ENCODE results near the gene RAPGEF4. TPM values are rescaled to one million over a fixed set of nuclear protein-coding genes. Genes with fewer than 3 reads are reported as not detected.
"Not testable (repeated sequence)": the region's sequence is repeated elsewhere in the genome, so short reads cannot be mapped to it uniquely, and the experiment has no call there.

RAPGEF4 gene
- total and polyA plus RNA-seq, 2 of the 13 experiments (the other 11 are each of a cell fraction or from before 2014, with no cell fraction given), result 0.78 to 0.91 TPM

GRCh38 chr2:173038257-173038656 lies 302.6 kb downstream of the RAPGEF4 start (continued):
- TF ChIP-seq ARID5B (CRISPR knock-in tag; IDR thresholded peaks at IDR 0.05) (peak; percentile 35; the same call in 1 of the 2 replicates), SOX5 (CRISPR knock-in tag; IDR thresholded peaks at IDR 0.05; ENCODE audit: borderline replicate concordance) (peak; percentile 64; the same call in 1 of the 2 replicates), ZNF12 (CRISPR knock-in tag; IDR thresholded peaks at IDR 0.05) (0 out of 2 replicates have a peak, but pooled peaks have one; percentile 22), FOXP1 (CRISPR knock-in tag; IDR thresholded peaks at IDR 0.05) (peak; percentile 47; the same call in 1 of the 2 replicates), RARA (CRISPR knock-in tag; IDR thresholded peaks at IDR 0.05) (peak; percentile 17; the same call in 1 of the 2 replicates), SOX6 (CRISPR knock-in tag; IDR thresholded peaks at IDR 0.05) (peak; percentile 19; the same call in 1 of the 2 replicates), SOX13 (CRISPR knock-in tag; conservative IDR thresholded peaks at IDR 0.05 in 1 of 2, IDR thresholded peaks at IDR 0.05 in 1 of 2) (peak in 1 of 2 experiments; percentile 68; a peak in 2 of 4 replicates)
- TF ChIP-seq FOXP1, SOX6, SOX13 (IDR thresholded peaks at IDR 0.05): not testable (repeated sequence)

- intact Hi-C loops (cut with micrococcal nuclease; ENCODE audit: unreplicated experiment) (no loop called here), in situ Hi-C loops (cut with HindIII; ENCODE audit: extremely low pct_ligation_motif_present, low pct_unique_long_range_greater_than_20kb) (no loop called here)
- POLR2A ChIA-PET, result no interaction called here
- H3K79me2 ChIP-seq (ENCODE audit: insufficient read depth, low read length), result no peaks in the 10 kb centered on the region
- H3K27me3 ChIP-seq (ENCODE audit: control insufficient read depth in 1 of 2, insufficient read depth in 2 of 2, low read length in 2 of 2), result no peaks in the 10 kb centered on the region
- BruUV-seq (replicated peaks), result no TSS peak
- CTCF ChIA-PET (ENCODE audit: low intra/inter-chr PET ratio, low total read pairs), result no interaction called here
- H2AFZ ChIP-seq (ENCODE audit: low read length), result no peak overlapping the region
- no peaks in the 10 kb centered on the region for H4K20me1 ChIP-seq (ENCODE audit: insufficient read depth, low read length)
- H3K9ac ChIP-seq (ENCODE audit: insufficient read depth, low read depth, low read length), result no peak overlapping the region
- H3K4me3 ChIP-seq (replicated peaks in 1 of 3; ENCODE audit: insufficient read depth in 1 of 3, low read depth in 2 of 3, low read length in 3 of 3), result no peak overlapping the region
- no peak overlapping the region for H3K4me2 ChIP-seq (ENCODE audit: low read depth, low read length)
- H3K9me3 ChIP-seq (ENCODE audit: low read length), result no peaks in the 10 kb centered on the region
- ATAC-seq, result no peak
- no peak for DNase-seq (ENCODE audit: low spot score)
- H3K4me1 ChIP-seq (ENCODE audit: insufficient read depth, low read length), result peaks cover 14% of the 10 kb centered on the region
- no peak overlapping the region for H3K27ac ChIP-seq (ENCODE audit: extremely low read length, insufficient read depth, low read length)
- no peaks in the 10 kb centered on the region for H3K36me3 ChIP-seq (replicated peaks in 1 of 2; ENCODE audit: control insufficient read depth in 1 of 2, insufficient read depth in 2 of 2, low read length in 2 of 2)
- no peak for FAIRE-seq
- TF ChIP-seq ZNF672 (CRISPR knock-in tag; IDR thresholded peaks at IDR 0.05) (no peak), JUND (CRISPR knock-in tag; IDR thresholded peaks at IDR 0.05) (no peak), ZNF879 (CRISPR knock-in tag; IDR thresholded peaks at IDR 0.05) (no peak), NKX3-1 (CRISPR knock-in tag; IDR thresholded peaks at IDR 0.05) (no peak), ADNP (CRISPR knock-in tag; IDR thresholded peaks at IDR 0.05) (no peak), ZNF383 (CRISPR knock-in tag; IDR thresholded peaks at IDR 0.05; ENCODE audit: borderline replicate concordance) (no peak)
Measured at GRCh38 chr2:173040729-173041128, 305.1 kb downstream of the RAPGEF4 start.

All from HepG2 (cell line).